GM12878 (cell line): ENCODE measurements around the gene FASTKD2. TPM values are rescaled to one million over a fixed set of nuclear protein-coding genes. Genes with fewer than 3 reads are reported as not detected.
A peak's percentile ranks its signal among the peaks of the same experiment; 100 is the strongest.

ENCODE experiments used
- ATAC-seq: fragments of 200-7000 bp; cut with Tn5 transposase; 3 replicates; pipeline ENCODE4 v1.9.1; 2020; ENCODE audit warnings: mild to moderate bottlenecking, moderate library complexity
- BruUV-seq: library from RNA; stranded (reverse); fragments of 400-500 nt; replicated peaks from 2 replicates; lab custom pipeline; 2021; lab: Mats Ljungman, UMichigan
- CTCF ChIA-PET: fragments of 300-600 bp; sonication (Branson Sonifier 250); formaldehyde crosslinking; extraction: SDS; loops from one replicate; lab custom pipeline; 2021; ENCODE audit warnings: inconsistent platforms; lab: Yijun Ruan, JAX
- POLR2A ChIA-PET: fragments of 350-600 bp; formaldehyde crosslinking; extraction: SDS; loops from one replicate; lab custom pipeline; 2021; ENCODE audit warnings: inconsistent platforms; lab: Charles Lee
- RAD21 ChIA-PET: fragments of 300-600 bp; sonication (Branson Sonifier 250); formaldehyde crosslinking; loops from one replicate; lab custom pipeline; 2023; ENCODE audit warnings: antibody characterized with exemption; ENCODE audit not compliant: unreplicated experiment; lab: Charles Lee
- SMC1A ChIA-PET: fragments of 300-600 bp; sonication (Branson Sonifier 250); formaldehyde crosslinking; loops from one replicate; lab custom pipeline; 2023; ENCODE audit not compliant: unreplicated experiment, uncharacterized antibody; lab: Charles Lee
- DNase-seq: peaks from one replicate; pipeline ENCODE4 v3.0.0-alpha.2; 2011; ENCODE audit warnings: low read depth, low spot score
- FAIRE-seq: peaks from 3 replicates; lab custom pipeline; 2011; peaks lifted over from hg19 to GRCh38; lab: Jason Lieb, UNC
- H2AFZ ChIP-seq: 2 replicates; pipeline ENCODE4 v1.6.0; 2011; ENCODE audit warnings: low read depth, low read length, control low read depth; ENCODE audit not compliant: control insufficient read depth
- H3K27ac ChIP-seq: 2 replicates; pipeline ENCODE4 v1.5.1; 2011; ENCODE audit warnings: control low read depth; ENCODE audit not compliant: control insufficient read depth, insufficient read depth
- H3K27me3 ChIP-seq, 2 experiments: replicated peaks in 1 of 2; 2 replicates each; pipeline versions ENCODE4 v1.6.0 to v1.6.1; 2011; ENCODE audit warnings: low read length in 1 of 2; ENCODE audit not compliant: control insufficient read depth in 2 of 2, insufficient read depth in 2 of 2
- H3K36me3 ChIP-seq, 2 experiments: 2 replicates each; pipeline ENCODE4 v1.5.1; 2011; ENCODE audit warnings: low read length in 1 of 2; ENCODE audit not compliant: control insufficient read depth in 2 of 2, insufficient read depth in 2 of 2
- H3K4me1 ChIP-seq: 2 replicates; pipeline ENCODE4 v1.6.1; 2011; ENCODE audit warnings: mild to moderate bottlenecking, low read length, moderate library complexity, mixed read lengths; ENCODE audit not compliant: control insufficient read depth, insufficient read depth
- H3K4me2 ChIP-seq: 2 replicates; pipeline ENCODE4 v1.6.0; 2011; ENCODE audit warnings: control low read depth; ENCODE audit not compliant: control insufficient read depth, insufficient read depth
- H3K4me3 ChIP-seq: fragments of 200-600 bp; sonication (generic); 2 replicates; pipeline ENCODE4 v1.5.1; 2016
- H3K79me2 ChIP-seq: 2 replicates; pipeline ENCODE4 v1.6.0; 2011; ENCODE audit warnings: low read length; ENCODE audit not compliant: control insufficient read depth, insufficient read depth
- H3K9ac ChIP-seq: 2 replicates; pipeline ENCODE4 v1.8.0; 2011; ENCODE audit warnings: low read length, control low read depth, mixed read lengths; ENCODE audit not compliant: control insufficient read depth, insufficient read depth
- H3K9me3 ChIP-seq: replicated peaks from 3 replicates; pipeline ENCODE4 v1.5.1; 2011; ENCODE audit warnings: mild to moderate bottlenecking, low read length; ENCODE audit not compliant: control insufficient read depth, insufficient read depth
- H4K20me1 ChIP-seq: 2 replicates; pipeline ENCODE4 v1.6.0; 2011; ENCODE audit not compliant: control insufficient read depth, insufficient read depth
- ATF7 ChIP-seq: fragments of 450-650 bp; IDR thresholded peaks from 2 replicates; pipeline ENCODE4 v1.6.1; 2016; ENCODE audit warnings: low read depth, mild to moderate bottlenecking
- CHD1 ChIP-seq: IDR thresholded peaks from 2 replicates; pipeline ENCODE4 v1.6.1; 2012; ENCODE audit warnings: low read depth, low read length, improper control_type of control experiment
- CTCF ChIP-seq, 3 experiments: IDR thresholded peaks in 2 of 3; conservative IDR thresholded peaks in 1 of 3; 2 replicates each; pipeline ENCODE4 v1.5.1; 2011; ENCODE audit warnings: low read depth in 3 of 3, low read length in 3 of 3, mild to moderate bottlenecking in 3 of 3, control low read depth in 2 of 3, moderate library complexity in 2 of 3, inconsistent platforms in 1 of 3, mixed read lengths in 1 of 3; ENCODE audit not compliant: control insufficient read depth in 2 of 3, insufficient read depth in 1 of 3; ENCODE audit errors: extremely low read depth in 1 of 3
- HSF1 ChIP-seq: fragments of 150-350 bp; IDR thresholded peaks from 2 replicates; pipeline ENCODE4 v1.6.1; 2014; ENCODE audit warnings: mild to moderate bottlenecking, low read depth, low read length
- RUNX3 ChIP-seq: IDR thresholded peaks from 2 replicates; pipeline ENCODE4 v1.6.1; 2012; ENCODE audit warnings: low read length, inconsistent platforms
- WGBS: methylation state at CpG from one replicate; pipeline ENCODE4 v1.1.6; 2016; ENCODE audit warnings: low lambda C conversion rate; ENCODE audit not compliant: insufficient replicate concordance, insufficient coverage; ENCODE audit errors: missing lambda C conversion rate; 5-methylcytosine and 5-hydroxymethylcytosine counted together
- in situ Hi-C: fragments of 300-500 bp; cut with MboI; formaldehyde crosslinking; loops from 9 replicates; pipeline ENCODE4 v1.14.3; 2018; ENCODE audit warnings: mixed read lengths
- intact Hi-C: fragments of 100-400 bp; cut with micrococcal nuclease; formaldehyde crosslinking; loops from one replicate; pipeline ENCODE4 v1.14.2; 2022; ENCODE audit not compliant: unreplicated experiment
- polyA plus RNA-seq, 11 experiments: library from polyadenylated mRNA; depleted of rRNA in 4 of 11; unstranded in 6 of 11; stranded (reverse) in 5 of 11; fragments of >200 nt; fragmentation: Nextera tagmentation in 4 of 11; fragmentation: Illumina TruSeq in 1 of 11; extraction: Ambion mirVana in 4 of 11; extraction: Trizol in 1 of 11; gene quantifications; 1 replicate in 1 of 11; 2 replicates in 10 of 11; pipeline versions ENCODE4 v1.2.1 to v1.2.3, GENCODE V29; 2011 to 2016; ENCODE audit warnings: inconsistent platforms in 2 of 11, missing spikeins in 2 of 11, low read depth in 1 of 11
- total RNA-seq, 4 experiments: library from RNA; depleted of rRNA in 3 of 4; stranded (reverse); fragments of >200 nt in 3 of 4; fragmentation: Illumina TruSeq in 1 of 4; extraction: Trizol in 1 of 4; gene quantifications; 2 replicates each; pipeline versions ENCODE4 v1.2.1 to v1.2.3, GENCODE V29; 2013 to 2021

The FASTKD2 gene
- total and polyA plus RNA-seq, 10 of the 15 experiments (the other 5 are each of a cell fraction or from before 2014, with no cell fraction given): 32.1 to 115 (median 52.3) TPM

GRCh38 chr2:206799083-206799482 is 33.7 kb downstream of the FASTKD2 start:
- RAD21 ChIA-PET: interaction anchor here (0.8 to 4.4 kb wide), 3 partner anchors 8 to 674 kb away, joined by 3 to 34 read pairs (median 5); no protein-coding TSS in a partner anchor
- Histone ChIP-seq H3K4me1 (peaks cover 3% of the 10 kb centered on the region), H3K36me3 (peaks cover 0 to 2% of the 10 kb centered on the region in 2 experiments; a peak in 2 of 4 replicates), H3K9me3 (no peaks in the 10 kb centered on the region), H3K4me2 (no peak overlapping the region), H3K9ac (no peak overlapping the region), H3K27ac (no peak overlapping the region), H3K79me2 (no peaks in the 10 kb centered on the region), H3K27me3 (no peaks in the 10 kb centered on the region), H3K4me3 (no peak overlapping the region), H4K20me1 (no peaks in the 10 kb centered on the region), H2AFZ (no peak overlapping the region)
- no TSS peak for BruUV-seq
- DNase-seq (no peak), ATAC-seq (no peak), FAIRE-seq (no peak)
- POLR2A ChIA-PET: interaction anchor here (0.7 kb wide), 1 partner anchor 675 kb away, joined by 6 read pairs; no protein-coding TSS in a partner anchor
- CTCF ChIA-PET: interaction anchor here (0.7 to 4.0 kb wide), 13 partner anchors 8 to 678 kb away, joined by 3 to 44 read pairs (median 5); no protein-coding TSS in a partner anchor
- no peak for TF ChIP-seq ATF7
- no peak for TF ChIP-seq CHD1
- TF ChIP-seq CTCF (IDR thresholded peaks at IDR 0.05 in 2 of 3, conservative IDR thresholded peaks at IDR 0.05 in 1 of 3; ENCODE audit: control insufficient read depth in 2 of 3, extremely low read depth in 1 of 3, insufficient read depth in 1 of 3, low read depth in 3 of 3, low read length in 3 of 3): no peak
- no peak for TF ChIP-seq HSF1
- peak; percentile 10; the same call in 1 of the 2 replicates for TF ChIP-seq RUNX3
- in situ Hi-C loops (loop anchor here (5.0 kb wide), 1 partner anchor 673 kb away; no protein-coding TSS in a partner anchor), intact Hi-C loops (loop anchor here (10.0 kb wide), 1 partner anchor 366 kb away; the partner anchor contains the start of gene KLF7)
- SMC1A ChIA-PET: interaction anchor here (0.7 to 3.2 kb wide), 5 partner anchors 8 to 679 kb away, joined by 3 to 24 read pairs (median 4); no protein-coding TSS in a partner anchor
- whole genome bisulfite sequencing: 79% methylated on average over 3 of the region's 3 CpGs
